Tibial artery (tissue), 4 donors: ENCODE results near the gene CENPF.
A peak's percentile ranks its signal among the peaks of the same experiment; 100 is the strongest.

Source experiments
- DNase-seq, 2 donors: peaks; one replicate each; pipeline ENCODE4 v3.0.0-alpha.2; 2019
- H3K27ac ChIP-seq, 2 donors: fragments of 200-600 bp; sonication (generic) in 1 of 2; 1 replicate in 1 of 2; 2 replicates in 1 of 2; pipeline ENCODE4 v1.5.1; 2018 to 2019; ENCODE audit warnings: mild to moderate bottlenecking in 1 of 2
- H3K27me3 ChIP-seq, 2 donors: fragments of 200-600 bp; sonication (generic) in 1 of 2; one replicate each; pipeline versions ENCODE4 v1.5.1 to v1.6.0; 2016 to 2019
- H3K36me3 ChIP-seq, 3 donors: fragments of 200-600 bp; sonication (generic) in 2 of 3; one replicate each; pipeline ENCODE4 v1.5.1; 2016 to 2019; ENCODE audit warnings: mild to moderate bottlenecking in 2 of 3
- H3K4me1 ChIP-seq, 4 donors: fragments of 200-600 bp; sonication (generic) in 2 of 4; 1 replicate in 3 of 4; 2 replicates in 1 of 4; pipeline ENCODE4 v1.5.1; 2016 to 2019
- H3K4me3 ChIP-seq, 2 donors: fragments of 200-600 bp; sonication (generic) in 1 of 2; 1 replicate in 1 of 2; 2 replicates in 1 of 2; pipeline ENCODE4 v1.5.1; 2018 to 2019; ENCODE audit warnings: mild to moderate bottlenecking in 2 of 2
- H3K9me3 ChIP-seq, 3 donors: fragments of 200-600 bp; sonication (generic) in 1 of 3; one replicate each; pipeline ENCODE4 v1.5.1; 2016 to 2019
- CTCF ChIP-seq, 2 experiments: fragments of 200-600 bp in 1 of 2; fragments of 450-650 bp in 1 of 2; IDR thresholded peaks; one replicate each; pipeline ENCODE4 v1.5.1; 2017 to 2019; ENCODE audit warnings: antibody characterized with exemption in 2 of 2, mild to moderate bottlenecking in 1 of 2, moderate library complexity in 1 of 2
- intact Hi-C: fragments of 100-400 bp; cut with DNase I; formaldehyde crosslinking; loops from one replicate; pipeline ENCODE4 v1.15.0; 2023; ENCODE audit warnings: low total_unique reads

The CENPF gene

GRCh38 chr1:214582289-214582891 lies 20.6 kb upstream of the CENPF start:
- peaks cover 0 to 7% (median 2%) of the 10 kb centered on the region in 4 donors for H3K4me1 ChIP-seq
- no peak overlapping the region for H3K27ac ChIP-seq
- TF ChIP-seq CTCF (IDR thresholded peaks at IDR 0.05), result no peak
- H3K36me3 ChIP-seq, result no peaks in the 10 kb centered on the region
- H3K27me3 ChIP-seq, result no peaks in the 10 kb centered on the region
- H3K9me3 ChIP-seq, result no peaks in the 10 kb centered on the region
- intact Hi-C loops, result no loop called here
- H3K4me3 ChIP-seq, result no peak overlapping the region
- no peak for DNase-seq

GRCh38 chr1:214583113-214583512 lies 19.9 kb upstream of the CENPF start:
- H3K27me3 ChIP-seq, result no peaks in the 10 kb centered on the region
- no peak overlapping the region for H3K27ac ChIP-seq
- H3K36me3 ChIP-seq, result no peaks in the 10 kb centered on the region
- TF ChIP-seq CTCF (IDR thresholded peaks at IDR 0.05), result no peak
- H3K4me3 ChIP-seq, result no peak overlapping the region
- no peaks in the 10 kb centered on the region for H3K9me3 ChIP-seq
- no peak for DNase-seq
- intact Hi-C loops, result no loop called here
- H3K4me1 ChIP-seq, result peaks cover 0 to 7% (median 2%) of the 10 kb centered on the region in 4 donors

- H3K4me1 ChIP-seq, result peaks cover 0 to 7% (median 2%) of the 10 kb centered on the region in 4 donors
- H3K4me3 ChIP-seq, result no peak overlapping the region
- H3K27me3 ChIP-seq, result no peaks in the 10 kb centered on the region
- no peaks in the 10 kb centered on the region for H3K36me3 ChIP-seq
- no peaks in the 10 kb centered on the region for H3K9me3 ChIP-seq
- intact Hi-C loops, result no loop called here
- no peak overlapping the region for H3K27ac ChIP-seq
- no peak for DNase-seq
- no peak for TF ChIP-seq CTCF (IDR thresholded peaks at IDR 0.05)
Measured at GRCh38 chr1:214583824-214584554, 19.0 kb upstream of the CENPF start.

GRCh38 chr1:214584805-214585766 lies 17.9 kb upstream of the CENPF start:
- peak; percentile 62 to 80 for TF ChIP-seq CTCF (IDR thresholded peaks at IDR 0.05)
- DNase-seq, result no peak

GRCh38 chr1:214586621-214587020 lies 16.4 kb upstream of the CENPF start:
- Histone ChIP-seq H3K36me3 (no peaks in the 10 kb centered on the region), H3K4me3 (no peak overlapping the region), H3K27ac (no peak overlapping the region), H3K27me3 (no peaks in the 10 kb centered on the region), H3K4me1 (peaks cover 0 to 5% (median 2%) of the 10 kb centered on the region in 4 donors), H3K9me3 (no peaks in the 10 kb centered on the region)
- intact Hi-C loops, result loop anchor here (5.0 kb wide), 2 partner anchors 199 to 254 kb away; no protein-coding TSS in a partner anchor
- no peak for TF ChIP-seq CTCF (IDR thresholded peaks at IDR 0.05)
- DNase-seq, result no peak

More at GRCh38 chr1:214584805-214585766, 17.9 kb upstream of the CENPF start:
- Histone ChIP-seq H3K9me3 (no peaks in the 10 kb centered on the region), H3K36me3 (no peaks in the 10 kb centered on the region), H3K27me3 (no peaks in the 10 kb centered on the region), H3K4me1 (peaks cover 0 to 7% (median 2%) of the 10 kb centered on the region in 4 donors), H3K4me3 (no peak overlapping the region), H3K27ac (no peak overlapping the region)
- intact Hi-C loops, result loop anchor here (5.0 kb wide), 2 partner anchors 198 to 253 kb away; no protein-coding TSS in a partner anchor
